ENCODE data around the gene PSMB7. TPM values are rescaled to one million over a fixed set of nuclear protein-coding genes. Genes with fewer than 3 reads are reported as not detected.

The PSMB7 gene
- total and polyA plus RNA-seq, 2 of the 13 experiments (the other 11 are each of a cell fraction or from before 2014, with no cell fraction given): 259 to 291 TPM

DNA sequence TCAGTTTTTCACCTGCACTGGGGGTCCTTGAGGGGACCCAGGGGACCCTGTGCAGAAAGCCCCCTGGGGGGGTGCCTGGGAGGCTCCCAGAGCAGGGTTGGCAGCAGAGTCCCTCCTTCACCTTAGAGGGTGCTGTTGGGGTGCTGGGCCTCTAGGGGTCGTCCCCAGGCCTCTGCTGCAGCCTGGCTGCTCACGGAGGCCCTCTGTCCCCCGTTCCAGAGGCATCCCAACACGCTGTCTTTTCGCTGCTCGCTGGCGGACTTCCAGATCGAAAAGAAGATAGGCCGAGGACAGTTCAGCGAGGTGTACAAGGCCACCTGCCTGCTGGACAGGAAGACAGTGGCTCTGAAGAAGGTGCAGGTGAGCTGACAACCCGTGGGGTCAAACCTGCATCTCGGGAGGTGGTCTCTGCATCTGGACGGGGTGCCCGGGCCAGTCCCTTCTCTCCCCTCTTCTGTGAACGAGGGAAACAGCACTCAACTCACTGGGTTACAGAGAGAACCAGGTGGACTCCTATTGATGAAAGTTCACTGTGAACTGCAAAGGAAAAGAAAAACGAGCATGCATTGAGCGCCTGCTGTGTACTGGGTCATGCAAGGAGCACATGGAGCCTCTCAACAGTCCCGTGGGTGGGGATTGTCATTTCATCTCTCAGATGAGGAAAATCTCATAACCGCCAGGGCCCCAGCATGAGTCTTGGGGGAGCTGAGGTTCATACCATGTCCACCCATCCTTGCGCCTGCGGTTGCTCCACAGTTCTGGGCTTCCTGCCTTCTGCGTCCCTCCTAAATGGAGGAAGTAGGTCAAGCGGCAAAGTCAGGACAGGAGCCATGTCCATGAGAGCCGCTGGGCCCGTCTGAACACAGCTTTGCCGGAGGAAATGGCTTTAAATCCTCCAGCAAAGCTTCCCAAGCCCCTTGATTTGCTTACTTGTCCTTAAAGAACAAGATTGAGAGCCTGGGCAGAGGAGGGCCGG lies 102.7 kb downstream of the PSMB7 start:
- TF ChIP-seq RBM22 (optimal IDR thresholded peaks at IDR 0.05; ENCODE audit: low read length) (peak; percentile 74), ZNF670 (CRISPR knock-in tag; IDR thresholded peaks at IDR 0.05; ENCODE audit: borderline replicate concordance) (no peak), AGO2 (optimal IDR thresholded peaks at IDR 0.05; ENCODE audit: low read depth, low read length) (peak; percentile 52), ZKSCAN8 (CRISPR knock-in tag; IDR thresholded peaks at IDR 0.05; ENCODE audit: borderline replicate concordance) (0 out of 2 replicates have a peak, but pooled peaks have one; percentile 33)
- TF ChIP-seq, protein P1, sequence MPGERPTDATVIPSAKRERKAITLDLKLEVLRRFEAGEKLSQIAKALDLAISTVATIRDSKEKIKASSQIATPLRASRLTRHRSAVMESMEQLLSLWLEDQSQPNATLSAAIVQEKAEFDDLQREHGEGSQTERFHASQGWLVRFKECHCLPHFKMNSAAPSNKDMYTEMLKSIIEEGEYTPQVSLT (CRISPR knock-in tag; IDR thresholded peaks at IDR 0.05; ENCODE audit: borderline replicate concordance, low read depth): no peak
- Histone ChIP-seq H3K4me3 (replicated peaks in 1 of 3; ENCODE audit: insufficient read depth in 1 of 3, low read depth in 2 of 3, low read length in 3 of 3) (no peak overlapping the region), H3K9me3 (ENCODE audit: low read length) (no peaks in the 10 kb centered on the region), H2AFZ (ENCODE audit: low read length) (no peak overlapping the region), H3K27ac (ENCODE audit: extremely low read length, insufficient read depth, low read length) (no peak overlapping the region), H3K4me2 (ENCODE audit: low read depth, low read length) (no peak overlapping the region), H3K9ac (ENCODE audit: insufficient read depth, low read depth, low read length) (no peak overlapping the region), H3K27me3 (ENCODE audit: control insufficient read depth in 1 of 2, insufficient read depth in 2 of 2, low read length in 2 of 2) (no peaks in the 10 kb centered on the region), H3K79me2 (ENCODE audit: insufficient read depth, low read length) (no peaks in the 10 kb centered on the region), H3K4me1 (ENCODE audit: insufficient read depth, low read length) (no peaks in the 10 kb centered on the region), H4K20me1 (ENCODE audit: insufficient read depth, low read length) (peaks cover 22% of the 10 kb centered on the region; the same call in 1 of the 2 replicates), H3K36me3 (replicated peaks in 1 of 2; ENCODE audit: control insufficient read depth in 1 of 2, insufficient read depth in 2 of 2, low read length in 2 of 2) (peaks cover 38 to 55% of the 10 kb centered on the region in 2 experiments)
- intact Hi-C loops (cut with micrococcal nuclease; ENCODE audit: unreplicated experiment) (no loop called here), in situ Hi-C loops (cut with HindIII; ENCODE audit: extremely low pct_ligation_motif_present, low pct_unique_long_range_greater_than_20kb) (no loop called here)
- 95% methylated on average over 23 of the region's 27 CpGs for WGBS (ENCODE audit: low lambda C conversion rate)
- ChIA-PET POLR2A (no interaction called here), CTCF (ENCODE audit: low intra/inter-chr PET ratio, low total read pairs) (no interaction called here)
- FAIRE-seq (no peak), DNase-seq (ENCODE audit: low spot score) (no peak), ATAC-seq (peak; percentile 13; the same call in 1 of the 3 replicates)
- BruUV-seq (replicated peaks): no TSS peak

DNA sequence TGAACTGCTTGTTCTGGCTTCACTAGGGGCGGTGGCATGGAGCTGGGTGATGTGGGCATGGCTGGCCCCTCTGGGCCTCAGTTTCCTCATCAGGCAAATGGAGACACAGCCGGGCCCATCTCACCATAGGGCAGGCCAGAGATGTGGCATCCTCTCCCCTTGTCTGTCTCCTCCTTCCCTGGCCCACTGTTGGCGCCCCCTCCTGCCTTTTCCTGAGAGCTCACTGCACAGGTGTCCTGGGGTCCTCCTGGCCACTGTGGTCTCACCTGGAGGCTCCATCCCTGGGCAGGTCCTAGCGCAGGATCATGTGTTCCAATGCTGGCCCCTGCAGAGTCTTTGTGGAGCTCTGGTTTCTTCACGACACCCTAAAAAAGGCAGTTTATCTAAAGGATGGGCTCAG lies 104.0 kb downstream of the PSMB7 start:
- ATAC-seq (peak; percentile 25; the same call in 2 of the 3 replicates), DNase-seq (ENCODE audit: low spot score) (no peak), FAIRE-seq (no peak)
- in situ Hi-C loops (cut with HindIII; ENCODE audit: extremely low pct_ligation_motif_present, low pct_unique_long_range_greater_than_20kb): no loop called here
- no peak overlapping the region for H3K4me3 ChIP-seq (replicated peaks in 1 of 3; ENCODE audit: insufficient read depth in 1 of 3, low read depth in 2 of 3, low read length in 3 of 3)
- H3K9me3 ChIP-seq (ENCODE audit: low read length): no peaks in the 10 kb centered on the region
- H2AFZ ChIP-seq (ENCODE audit: low read length): no peak overlapping the region
- peaks cover 3% of the 10 kb centered on the region for H3K79me2 ChIP-seq (ENCODE audit: insufficient read depth, low read length)
- peaks cover 26% of the 10 kb centered on the region; the same call in 1 of the 2 replicates for H4K20me1 ChIP-seq (ENCODE audit: insufficient read depth, low read length)
- no peak overlapping the region for H3K4me2 ChIP-seq (ENCODE audit: low read depth, low read length)
- TF ChIP-seq, protein P2, sequence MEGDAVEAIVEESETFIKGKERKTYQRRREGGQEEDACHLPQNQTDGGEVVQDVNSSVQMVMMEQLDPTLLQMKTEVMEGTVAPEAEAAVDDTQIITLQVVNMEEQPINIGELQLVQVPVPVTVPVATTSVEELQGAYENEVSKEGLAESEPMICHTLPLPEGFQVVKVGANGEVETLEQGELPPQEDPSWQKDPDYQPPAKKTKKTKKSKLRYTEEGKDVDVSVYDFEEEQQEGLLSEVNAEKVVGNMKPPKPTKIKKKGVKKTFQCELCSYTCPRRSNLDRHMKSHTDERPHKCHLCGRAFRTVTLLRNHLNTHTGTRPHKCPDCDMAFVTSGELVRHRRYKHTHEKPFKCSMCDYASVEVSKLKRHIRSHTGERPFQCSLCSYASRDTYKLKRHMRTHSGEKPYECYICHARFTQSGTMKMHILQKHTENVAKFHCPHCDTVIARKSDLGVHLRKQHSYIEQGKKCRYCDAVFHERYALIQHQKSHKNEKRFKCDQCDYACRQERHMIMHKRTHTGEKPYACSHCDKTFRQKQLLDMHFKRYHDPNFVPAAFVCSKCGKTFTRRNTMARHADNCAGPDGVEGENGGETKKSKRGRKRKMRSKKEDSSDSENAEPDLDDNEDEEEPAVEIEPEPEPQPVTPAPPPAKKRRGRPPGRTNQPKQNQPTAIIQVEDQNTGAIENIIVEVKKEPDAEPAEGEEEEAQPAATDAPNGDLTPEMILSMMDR (CRISPR knock-in tag; IDR thresholded peaks at IDR 0.05): peak; percentile 49
- TF ChIP-seq, protein P3, sequence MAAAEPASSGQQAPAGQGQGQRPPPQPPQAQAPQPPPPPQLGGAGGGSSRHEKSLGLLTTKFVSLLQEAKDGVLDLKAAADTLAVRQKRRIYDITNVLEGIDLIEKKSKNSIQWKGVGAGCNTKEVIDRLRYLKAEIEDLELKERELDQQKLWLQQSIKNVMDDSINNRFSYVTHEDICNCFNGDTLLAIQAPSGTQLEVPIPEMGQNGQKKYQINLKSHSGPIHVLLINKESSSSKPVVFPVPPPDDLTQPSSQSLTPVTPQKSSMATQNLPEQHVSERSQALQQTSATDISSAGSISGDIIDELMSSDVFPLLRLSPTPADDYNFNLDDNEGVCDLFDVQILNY (CRISPR knock-in tag; conservative IDR thresholded peaks at IDR 0.05): no peak
- no peak for TF ChIP-seq ZNF879 (CRISPR knock-in tag; IDR thresholded peaks at IDR 0.05)
- TF ChIP-seq ZZZ3 (CRISPR knock-in tag; IDR thresholded peaks at IDR 0.05; ENCODE audit: borderline replicate concordance): no peak
- TF ChIP-seq STAG1 (CRISPR knock-in tag; IDR thresholded peaks at IDR 0.05): peak; percentile 43; the same call in 1 of the 2 replicates
- TF ChIP-seq ZNF629 (CRISPR knock-in tag; conservative IDR thresholded peaks at IDR 0.05): peak; percentile 40; the same call in 1 of the 2 replicates
- TF ChIP-seq, protein P1 (CRISPR knock-in tag; IDR thresholded peaks at IDR 0.05; ENCODE audit: borderline replicate concordance, low read depth): no peak
- TF ChIP-seq RAD21 (CRISPR knock-in tag; IDR thresholded peaks at IDR 0.05): 0 out of 2 replicates have a peak, but pooled peaks have one; percentile 17
- H3K9ac ChIP-seq (ENCODE audit: insufficient read depth, low read depth, low read length): no peak overlapping the region
- no peaks in the 10 kb centered on the region for H3K27me3 ChIP-seq (ENCODE audit: control insufficient read depth in 1 of 2, insufficient read depth in 2 of 2, low read length in 2 of 2)
- intact Hi-C loops (cut with micrococcal nuclease; ENCODE audit: unreplicated experiment): no loop called here
- H3K36me3 ChIP-seq (replicated peaks in 1 of 2; ENCODE audit: control insufficient read depth in 1 of 2, insufficient read depth in 2 of 2, low read length in 2 of 2): peaks cover 45 to 57% of the 10 kb centered on the region in 2 experiments
- ChIA-PET CTCF (ENCODE audit: low intra/inter-chr PET ratio, low total read pairs) (no interaction called here), POLR2A (no interaction called here)
- no TSS peak for BruUV-seq (replicated peaks)
- 100% methylated on average over 4 of the region's 5 CpGs for WGBS (ENCODE audit: low lambda C conversion rate)
- H3K27ac ChIP-seq (ENCODE audit: extremely low read length, insufficient read depth, low read length): no peak overlapping the region
- H3K4me1 ChIP-seq (ENCODE audit: insufficient read depth, low read length): no peaks in the 10 kb centered on the region
